GM19035 (cell line): ENCODE measurements around the gene KLHL3.

Source experiments
- ATAC-seq: cut with Tn5 transposase; IDR thresholded peaks from one replicate; pipeline ENCODE4 v1.9.1; 2021; ENCODE audit not compliant: unreplicated experiment

KLHL3 gene

DNA sequence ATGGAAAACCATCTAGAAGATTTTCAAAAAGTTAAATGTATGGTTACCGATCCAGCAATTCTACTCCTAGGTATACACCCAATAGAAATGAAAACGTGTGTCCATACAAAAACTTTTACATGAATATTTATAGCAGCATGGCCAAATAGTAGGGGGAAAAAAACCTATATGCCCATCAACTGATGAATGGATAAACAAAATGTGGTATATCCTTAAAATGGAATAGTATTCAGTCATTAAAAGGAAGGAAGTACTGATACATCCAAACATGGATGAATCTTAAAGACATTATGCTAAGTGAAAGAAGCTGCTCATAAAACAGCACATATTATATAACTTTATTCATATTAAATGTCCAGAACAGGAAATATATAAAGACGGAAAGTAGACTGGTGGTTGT, 143.6 kb downstream of the KLHL3 start:
- ATAC-seq = no peak

DNA sequence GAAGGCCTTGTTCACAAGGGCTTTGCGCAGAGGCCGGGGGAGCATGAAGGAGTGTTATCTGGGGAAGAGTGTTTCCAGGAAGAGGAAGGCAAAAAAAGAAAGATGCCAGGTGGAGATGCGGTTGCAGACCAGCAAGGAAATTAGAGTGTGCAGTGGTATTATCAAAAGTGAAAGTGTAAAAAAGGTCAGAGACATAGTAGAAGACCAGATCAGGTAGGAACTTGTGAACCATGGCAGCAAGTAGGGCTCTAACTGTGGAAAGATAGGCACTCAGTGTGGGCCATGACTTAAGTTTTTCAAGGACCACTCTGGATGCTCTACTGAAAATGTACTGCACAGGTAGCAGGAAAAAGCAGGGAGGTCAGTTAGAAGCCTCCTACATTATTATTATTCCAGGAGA, 146.7 kb downstream of the KLHL3 start:
- no peak for ATAC-seq

DNA sequence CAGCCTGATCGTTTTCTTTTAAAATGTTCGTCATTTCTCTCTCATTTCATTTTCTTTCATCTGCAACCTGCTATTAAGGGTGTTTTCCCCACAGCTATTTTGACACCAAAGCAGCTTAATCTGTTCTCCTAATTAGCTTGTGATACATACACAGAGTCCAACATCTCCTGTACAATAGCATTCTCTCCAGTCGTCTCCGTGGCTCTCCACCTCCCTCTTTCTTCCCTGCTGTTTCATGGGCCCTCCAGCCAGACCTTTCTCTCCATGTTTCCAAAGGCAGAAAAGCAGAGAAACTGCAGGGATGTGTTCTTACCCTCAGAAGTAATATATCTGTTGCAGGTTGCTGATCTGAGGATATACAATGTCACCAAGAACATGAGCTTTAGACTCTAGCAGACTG, 148.0 kb downstream of the KLHL3 start:
- ATAC-seq = no peak

DNA sequence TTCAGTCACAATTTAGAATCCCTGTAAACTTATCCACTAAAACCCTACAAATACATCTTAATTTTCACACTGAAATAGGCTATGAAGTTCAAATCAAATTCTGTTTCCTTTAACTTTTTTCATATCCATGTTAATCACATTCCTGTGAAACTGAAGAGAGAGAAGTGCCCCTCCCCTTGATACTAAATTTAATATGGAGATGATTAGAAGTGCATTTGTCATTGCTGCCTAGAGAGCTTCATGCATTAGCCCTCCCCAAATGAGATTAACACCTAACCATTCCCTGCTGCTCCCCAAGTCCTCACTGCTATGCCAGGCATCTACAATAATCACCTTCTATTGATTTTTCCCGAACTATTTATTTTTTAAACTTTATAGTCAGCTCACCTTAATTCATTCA, 151.6 kb downstream of the KLHL3 start:
- no peak for ATAC-seq

DNA sequence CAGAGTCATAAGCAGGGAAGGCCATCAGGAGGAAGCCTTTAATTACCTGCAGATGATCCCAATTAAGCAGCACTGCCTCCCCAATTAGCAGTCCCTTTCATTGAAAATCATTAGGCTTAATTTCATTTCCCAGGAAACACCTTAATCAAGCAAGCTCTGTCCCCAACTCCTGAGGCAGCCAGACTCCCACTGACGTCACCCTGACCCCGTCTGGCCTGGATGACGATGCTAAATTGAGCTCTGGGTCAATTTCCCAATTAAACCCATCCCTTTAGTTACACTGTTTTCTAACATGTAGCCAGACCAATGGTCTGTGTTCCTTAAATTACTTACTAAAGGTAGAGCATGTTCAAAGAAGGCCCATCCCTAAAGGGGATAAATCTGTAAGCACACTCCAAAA, 152.8 kb downstream of the KLHL3 start:
- no peak for ATAC-seq

DNA sequence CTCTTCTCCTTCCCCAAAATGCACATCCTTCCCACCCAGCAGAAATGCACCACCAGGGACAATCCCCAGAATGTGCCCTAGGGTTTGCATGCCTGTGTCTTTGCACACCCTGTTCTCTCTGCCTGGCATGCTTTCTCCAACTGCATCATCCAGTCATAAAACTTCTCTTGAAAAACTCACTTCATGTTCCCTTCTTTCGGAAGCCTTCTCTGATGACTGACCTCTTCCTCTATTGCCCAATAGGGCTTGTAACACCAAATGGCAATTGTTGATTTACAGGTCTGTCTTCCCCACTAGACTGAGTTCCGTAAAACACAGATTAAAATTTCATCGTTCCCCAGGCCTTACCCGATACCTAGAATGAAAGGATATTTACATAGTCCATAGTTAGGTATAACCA, 153.7 kb downstream of the KLHL3 start:
- no peak for ATAC-seq

DNA sequence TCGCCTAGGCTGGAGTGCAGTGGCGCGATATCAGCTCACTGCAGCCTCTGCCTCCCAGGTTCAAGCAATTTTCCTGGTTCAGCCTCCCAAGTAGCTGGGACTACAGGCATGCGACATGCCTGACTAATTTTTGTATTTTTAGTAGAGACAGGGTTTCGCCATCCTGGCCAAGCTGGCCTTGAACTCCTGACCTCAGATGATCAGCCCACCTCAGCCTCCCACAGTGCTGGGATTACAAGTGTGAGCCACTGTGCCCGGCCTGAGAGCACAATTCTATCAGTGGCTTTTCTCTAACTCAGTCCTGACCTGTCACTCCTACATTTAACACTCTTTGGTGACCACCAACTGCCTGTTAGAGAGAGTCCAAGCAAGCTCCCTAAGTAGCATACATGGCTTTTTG, 154.1 kb downstream of the KLHL3 start:
- no peak for ATAC-seq

DNA sequence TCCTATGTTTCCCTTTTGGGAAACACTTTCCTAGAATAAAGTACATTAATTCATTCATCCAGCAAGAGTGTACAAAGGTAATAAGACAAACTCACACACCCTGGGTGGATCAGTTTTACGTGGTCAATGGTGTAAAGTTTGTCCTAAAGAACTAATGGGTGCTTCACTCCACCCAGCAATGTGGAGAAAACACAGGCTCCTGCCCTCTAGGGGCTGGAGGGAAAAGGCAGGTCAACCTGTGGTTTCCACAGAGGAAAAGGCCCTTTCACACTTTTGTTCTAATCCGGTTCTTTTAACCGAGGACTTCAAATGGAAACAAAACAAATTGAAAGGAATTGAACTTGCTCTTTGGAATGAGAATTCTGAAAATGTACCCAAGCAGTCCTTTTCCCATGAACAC, 155.9 kb downstream of the KLHL3 start:
- ATAC-seq = no peak

DNA sequence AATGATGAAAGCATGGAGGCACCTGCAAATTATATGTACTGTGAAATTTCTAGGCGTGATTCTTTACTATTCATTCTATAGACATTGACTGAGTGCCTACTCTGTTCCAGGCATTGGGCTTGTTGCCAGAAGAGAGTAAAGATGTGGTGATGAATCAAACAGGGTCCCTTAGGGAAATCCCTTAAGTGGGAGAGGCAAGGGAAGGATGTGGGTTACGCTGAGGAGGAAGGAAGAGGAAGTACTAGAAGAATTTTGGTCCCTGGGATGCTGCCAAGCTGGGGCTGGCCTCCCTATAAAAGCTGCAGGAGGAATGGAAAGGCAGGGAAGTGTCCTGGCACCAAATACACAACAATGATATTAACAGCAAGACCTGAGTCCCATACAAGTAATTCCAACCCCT, 160.0 kb downstream of the KLHL3 start:
- ATAC-seq = no peak

DNA sequence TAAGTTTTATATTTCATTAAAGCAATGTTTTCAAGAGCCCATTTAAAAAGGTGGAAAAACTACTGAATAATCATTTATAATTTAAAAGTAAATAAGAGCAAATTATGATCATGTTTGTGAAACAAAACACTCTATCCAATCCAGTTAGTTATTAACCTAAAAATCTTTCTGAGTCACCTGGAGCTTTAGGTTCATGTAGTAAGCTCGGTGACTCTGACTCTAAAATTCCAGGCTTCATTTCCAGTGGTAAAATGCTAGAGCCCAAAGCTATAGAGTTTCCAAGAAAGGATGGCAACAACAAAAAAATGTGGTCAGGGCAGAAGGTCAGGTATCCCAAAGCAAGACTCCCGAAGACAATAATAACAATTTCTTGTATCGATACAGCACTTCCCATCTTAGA, 160.7 kb downstream of the KLHL3 start:
- ATAC-seq = no peak

DNA sequence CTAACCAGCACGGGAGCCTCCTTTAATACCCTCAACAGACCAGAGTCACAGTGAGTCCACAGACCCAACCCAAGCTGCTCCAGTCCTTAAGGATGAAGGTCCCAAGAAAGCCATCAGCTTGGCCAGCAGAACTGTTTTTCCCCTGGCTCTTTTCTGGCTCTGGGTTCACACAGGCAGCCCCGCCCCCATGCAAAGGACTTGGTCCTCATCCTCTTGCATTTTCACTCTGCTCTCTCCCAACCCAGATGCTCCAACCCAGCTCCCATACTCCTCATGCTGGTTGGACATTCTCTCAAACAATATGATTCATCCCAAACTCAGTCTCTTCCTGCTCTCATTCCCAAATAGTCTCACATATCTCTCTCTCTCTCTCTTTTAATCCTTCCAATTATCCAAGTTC, 162.5 kb downstream of the KLHL3 start:
- no peak for ATAC-seq

DNA sequence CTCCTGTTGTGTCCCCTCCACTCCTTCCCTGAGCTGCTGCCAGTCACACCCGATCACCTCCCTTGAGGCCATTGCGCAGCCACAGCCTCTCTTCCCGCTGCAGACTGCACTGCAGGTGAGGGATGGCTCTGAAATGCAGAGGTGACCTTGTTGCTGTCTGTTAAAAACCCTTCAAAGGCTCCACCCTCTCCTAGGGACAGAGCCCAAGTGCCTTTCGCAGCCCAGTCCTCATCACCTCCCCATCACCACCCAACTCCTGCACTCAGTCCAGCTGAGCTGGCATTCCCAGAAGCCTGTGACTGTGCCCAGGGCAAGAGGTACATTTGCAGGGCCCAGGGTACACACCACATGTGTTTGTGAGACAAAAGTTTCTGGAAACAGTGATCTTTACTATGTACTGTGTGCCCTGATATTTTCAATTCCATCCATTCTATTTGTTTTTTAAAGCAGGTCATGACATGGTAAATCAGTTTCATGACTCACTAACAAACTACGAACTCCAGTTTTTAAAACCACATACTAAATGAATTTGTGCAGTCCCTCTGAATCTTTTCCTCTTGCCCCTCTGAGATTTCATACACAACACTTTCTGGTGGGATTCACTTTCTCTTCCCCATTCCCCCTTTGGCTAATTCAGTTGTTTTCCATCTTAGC, 163.7 kb downstream of the KLHL3 start:
- ATAC-seq = no peak

DNA sequence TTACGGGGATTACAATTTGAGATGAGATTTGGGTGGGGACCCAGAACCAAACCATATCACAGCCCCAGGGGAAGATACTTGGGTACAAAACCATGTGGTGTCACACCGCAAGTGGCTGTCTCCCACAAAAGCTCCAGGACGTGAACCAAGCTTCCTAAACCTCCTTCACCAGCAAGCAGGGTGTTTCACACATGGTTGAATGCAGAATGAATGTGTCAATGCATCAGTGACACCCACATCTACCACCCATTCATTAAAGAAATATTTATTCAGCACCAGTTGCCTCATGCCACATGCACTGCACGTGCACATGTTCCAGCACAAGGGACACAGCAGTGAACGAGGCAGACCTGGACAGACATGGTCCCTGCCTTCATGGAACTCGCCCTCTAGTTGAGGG, 165.8 kb downstream of the KLHL3 start:
- ATAC-seq = no peak
